Endothelial cell of umbilical vein (primary cell): ENCODE measurements around the gene DYNC2H1. TPM values are rescaled to one million over a fixed set of nuclear protein-coding genes. Genes with fewer than 3 reads are reported as not detected.
A peak's percentile ranks its signal among the peaks of the same experiment; 100 is the strongest.

Source experiments
- BruUV-seq: library from RNA; stranded (reverse); fragments of 400-500 nt; replicated peaks from 2 replicates; lab custom pipeline; 2021; lab: Mats Ljungman, UMichigan
- CTCF ChIA-PET: fragments of 300-600, 350-600 bp; sonication (Branson Sonifier 250); formaldehyde crosslinking; loops from one replicate; lab custom pipeline; 2021; ENCODE audit warnings: antibody characterized with exemption, inconsistent platforms; lab: Charles Lee
- POLR2A ChIA-PET: fragments of 300-600, 350-600 bp; sonication (Branson Sonifier 250); formaldehyde crosslinking; loops from one replicate; lab custom pipeline; 2021; ENCODE audit warnings: antibody characterized with exemption, inconsistent platforms; lab: Charles Lee
- DNase-seq: peaks from one replicate; pipeline ENCODE4 v3.0.0-alpha.2; 2011; ENCODE audit warnings: low read depth, low spot score
- FAIRE-seq: peaks from 2 replicates; lab custom pipeline; 2011; peaks lifted over from hg19 to GRCh38; lab: Jason Lieb, UNC
- H2AFZ ChIP-seq: 2 replicates; pipeline ENCODE4 v1.6.0; 2012; ENCODE audit warnings: low read depth, low read length, control low read depth, inconsistent platforms
- H3K27ac ChIP-seq: 2 replicates; pipeline ENCODE4 v1.5.1; 2011; ENCODE audit warnings: low read depth, mild to moderate bottlenecking, control low read depth, low read length, moderate library complexity; ENCODE audit not compliant: insufficient read depth
- H3K27me3 ChIP-seq, 2 experiments: 2 replicates each; pipeline versions ENCODE4 v1.6.0 to v1.6.1; 2011; ENCODE audit warnings: low read length in 2 of 2, mixed read lengths in 1 of 2; ENCODE audit not compliant: control insufficient read depth in 2 of 2, insufficient read depth in 2 of 2
- H3K36me3 ChIP-seq, 2 experiments: 2 replicates in 1 of 2; 3 replicates in 1 of 2; pipeline ENCODE4 v1.5.1; 2011; ENCODE audit warnings: low read length in 2 of 2, mild to moderate bottlenecking in 1 of 2, moderate library complexity in 1 of 2; ENCODE audit not compliant: control insufficient read depth in 2 of 2, insufficient read depth in 2 of 2; ENCODE audit errors: extremely low read depth in 1 of 2
- H3K4me1 ChIP-seq: 3 replicates; pipeline ENCODE4 v1.5.1; 2011; ENCODE audit warnings: mild to moderate bottlenecking, low read length; ENCODE audit not compliant: control insufficient read depth, insufficient read depth; ENCODE audit errors: extremely low read depth
- H3K4me2 ChIP-seq: 2 replicates; pipeline ENCODE4 v1.6.1; 2011; ENCODE audit warnings: low read length, control low read depth, mixed read lengths; ENCODE audit not compliant: insufficient read depth
- H3K4me3 ChIP-seq, 3 experiments: fragments of 200-600 bp in 1 of 3; sonication (generic), shearing (Covaris generic) in 1 of 3; replicated peaks in 1 of 3; 2 replicates each; pipeline ENCODE4 v1.5.1; 2011 to 2016; ENCODE audit warnings: control low read depth in 3 of 3, low read length in 3 of 3, mild to moderate bottlenecking in 2 of 3, inconsistent platforms in 1 of 3, low read depth in 1 of 3, moderate library complexity in 1 of 3; ENCODE audit not compliant: insufficient read depth in 1 of 3
- H3K79me2 ChIP-seq: 2 replicates; pipeline ENCODE4 v1.6.0; 2012; ENCODE audit warnings: low read length, inconsistent platforms; ENCODE audit not compliant: control insufficient read depth, insufficient read depth
- H3K9ac ChIP-seq: replicated peaks from 2 replicates; pipeline ENCODE3; 2011; ENCODE audit warnings: low read length, control low read depth; ENCODE audit not compliant: insufficient read depth; ENCODE audit errors: extremely low read depth
- H3K9me1 ChIP-seq: replicated peaks from 3 replicates; pipeline ENCODE4 v1.6.0; 2011; ENCODE audit warnings: mild to moderate bottlenecking, low read length; ENCODE audit not compliant: control insufficient read depth, insufficient read depth; ENCODE audit errors: extremely low read depth
- H3K9me3 ChIP-seq: replicated peaks from 2 replicates; pipeline ENCODE4 v1.5.1; 2012; ENCODE audit warnings: low read length, inconsistent platforms; ENCODE audit not compliant: control insufficient read depth, insufficient read depth
- H4K20me1 ChIP-seq: replicated peaks from 2 replicates; pipeline ENCODE3; 2011; ENCODE audit warnings: mild to moderate bottlenecking, low read length; ENCODE audit not compliant: control insufficient read depth, insufficient read depth; ENCODE audit errors: extremely low read depth
- EZH2 ChIP-seq: IDR thresholded peaks from 2 replicates; pipeline ENCODE4 v1.6.1; 2012; ENCODE audit warnings: borderline replicate concordance, low read depth, mild to moderate bottlenecking, moderate library complexity, low read length, inconsistent platforms; ENCODE audit not compliant: severe bottlenecking
- FOS ChIP-seq: IDR thresholded peaks from 2 replicates; pipeline ENCODE4 v1.6.1; 2011; ENCODE audit warnings: mild to moderate bottlenecking, low read length, moderate library complexity, borderline replicate concordance; ENCODE audit not compliant: insufficient read depth
- GATA2 ChIP-seq: IDR thresholded peaks from 2 replicates; pipeline ENCODE4 v1.7.0; 2011; ENCODE audit warnings: low read depth, mild to moderate bottlenecking, moderate library complexity, mixed read lengths, low read length; ENCODE audit not compliant: insufficient read length, insufficient read depth
- JUN ChIP-seq: IDR thresholded peaks from 2 replicates; pipeline ENCODE4 v1.6.1; 2011; ENCODE audit warnings: borderline replicate concordance, low read depth; ENCODE audit not compliant: insufficient read length, insufficient read depth
- MYC ChIP-seq: IDR thresholded peaks from one replicate; pipeline ENCODE4 v1.6.1; 2011; ENCODE audit warnings: mild to moderate bottlenecking, low read depth, low read length
- POLR2A ChIP-seq: IDR thresholded peaks from 2 replicates; pipeline ENCODE4 v1.6.1; 2012; ENCODE audit warnings: low read depth, mild to moderate bottlenecking, control low read depth, low read length
- POLR2AphosphoS5 ChIP-seq: IDR thresholded peaks from 2 replicates; pipeline ENCODE4 v1.6.1; 2012; ENCODE audit warnings: low read depth, mild to moderate bottlenecking, control low read depth, low read length, moderate library complexity; ENCODE audit not compliant: insufficient read depth
- dilution Hi-C: fragments of 300-500 bp; cut with MboI; formaldehyde crosslinking; loops from one replicate; pipeline ENCODE4 v1.15.0; 2019; ENCODE audit warnings: low sequenced_read_pairs; ENCODE audit not compliant: extremely low pct_ligation_motif_present
- intact Hi-C: fragments of 100-400 bp; cut with micrococcal nuclease; formaldehyde crosslinking; loops from one replicate; pipeline ENCODE4 v1.10.0; 2022
- polyA plus RNA-seq, 4 experiments: library from polyadenylated mRNA; depleted of rRNA in 3 of 4; stranded (reverse) in 3 of 4; unstranded in 1 of 4; fragments of >200 nt; gene quantifications; 2 replicates each; pipeline versions ENCODE4 v1.2.1 to v1.2.3, GENCODE V29; 2011 to 2012; ENCODE audit warnings: missing spikeins in 1 of 4
- total RNA-seq: library from RNA; stranded (reverse); gene quantifications from 2 replicates; pipeline ENCODE4 v1.2.3, GENCODE V29; 2021
- TF ChIP-seq, protein P1 (sequence below): IDR thresholded peaks from 2 replicates; pipeline ENCODE4 v1.6.1; 2011; ENCODE audit not compliant: insufficient read depth, insufficient read length
- TF ChIP-seq, protein P2 (sequence below), 2 donors: IDR thresholded peaks; 1 replicate in 1 of 2; 2 replicates in 1 of 2; pipeline ENCODE4 v1.5.1; 2011; ENCODE audit warnings: low read length in 2 of 2, mild to moderate bottlenecking in 2 of 2, moderate library complexity in 2 of 2, control low read depth in 1 of 2, inconsistent platforms in 1 of 2, low read depth in 1 of 2; ENCODE audit not compliant: insufficient read depth in 1 of 2; ENCODE audit errors: extremely low read depth in 1 of 2

DYNC2H1 gene
- total and polyA plus RNA-seq, 2 donors (not counting 3 experiments of a cell fraction or from before 2014, with no cell fraction given): 1.9 to 4.2 TPM

DNA sequence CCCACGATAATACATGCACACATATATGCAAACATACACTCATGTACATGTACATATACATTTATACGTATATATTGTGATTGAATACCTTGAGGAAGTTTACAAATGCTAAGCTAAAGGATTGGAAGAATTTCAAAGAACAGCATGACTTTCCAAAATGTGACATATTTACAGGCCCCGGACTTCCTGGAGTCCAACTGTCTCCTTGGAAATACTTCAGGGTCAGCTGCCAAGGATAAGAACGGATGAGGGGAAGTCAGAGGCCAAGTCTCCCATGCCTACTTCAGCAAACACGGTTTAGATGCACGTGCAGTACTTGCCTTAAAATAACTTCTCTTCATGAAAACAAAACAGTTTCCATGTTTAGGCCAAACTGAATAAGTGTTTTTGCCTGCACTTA lies 213.6 kb downstream of the DYNC2H1 start:
- no peak overlapping the region for H3K4me2 ChIP-seq
- no peaks in the 10 kb centered on the region for H4K20me1 ChIP-seq
- DNase-seq: peak; percentile 58
- intact Hi-C loops (loop anchor here (10.0 kb wide), 1 partner anchor 832 kb away; no protein-coding TSS in a partner anchor), dilution Hi-C loops (no loop called here)
- no TSS peak for BruUV-seq
- no peak overlapping the region for H3K27ac ChIP-seq
- FAIRE-seq: no peak
- no peak overlapping the region for H3K9ac ChIP-seq
- ChIA-PET CTCF (interaction anchor here (0.8 to 3.9 kb wide), 7 partner anchors 11 to 280 kb away, joined by 3 to 25 read pairs (median 4); no protein-coding TSS in a partner anchor), POLR2A (no interaction called here)
- peak overlapping the region; percentile 20 for H2AFZ ChIP-seq
- H3K79me2 ChIP-seq: no peaks in the 10 kb centered on the region
- H3K27me3 ChIP-seq: no peaks in the 10 kb centered on the region
- TF ChIP-seq MYC: no peak
- TF ChIP-seq, protein P1, sequence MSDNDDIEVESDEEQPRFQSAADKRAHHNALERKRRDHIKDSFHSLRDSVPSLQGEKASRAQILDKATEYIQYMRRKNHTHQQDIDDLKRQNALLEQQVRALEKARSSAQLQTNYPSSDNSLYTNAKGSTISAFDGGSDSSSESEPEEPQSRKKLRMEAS: no peak
- no peak for TF ChIP-seq POLR2A
- TF ChIP-seq GATA2: no peak
- no peak for TF ChIP-seq POLR2AphosphoS5
- TF ChIP-seq, protein P2, sequence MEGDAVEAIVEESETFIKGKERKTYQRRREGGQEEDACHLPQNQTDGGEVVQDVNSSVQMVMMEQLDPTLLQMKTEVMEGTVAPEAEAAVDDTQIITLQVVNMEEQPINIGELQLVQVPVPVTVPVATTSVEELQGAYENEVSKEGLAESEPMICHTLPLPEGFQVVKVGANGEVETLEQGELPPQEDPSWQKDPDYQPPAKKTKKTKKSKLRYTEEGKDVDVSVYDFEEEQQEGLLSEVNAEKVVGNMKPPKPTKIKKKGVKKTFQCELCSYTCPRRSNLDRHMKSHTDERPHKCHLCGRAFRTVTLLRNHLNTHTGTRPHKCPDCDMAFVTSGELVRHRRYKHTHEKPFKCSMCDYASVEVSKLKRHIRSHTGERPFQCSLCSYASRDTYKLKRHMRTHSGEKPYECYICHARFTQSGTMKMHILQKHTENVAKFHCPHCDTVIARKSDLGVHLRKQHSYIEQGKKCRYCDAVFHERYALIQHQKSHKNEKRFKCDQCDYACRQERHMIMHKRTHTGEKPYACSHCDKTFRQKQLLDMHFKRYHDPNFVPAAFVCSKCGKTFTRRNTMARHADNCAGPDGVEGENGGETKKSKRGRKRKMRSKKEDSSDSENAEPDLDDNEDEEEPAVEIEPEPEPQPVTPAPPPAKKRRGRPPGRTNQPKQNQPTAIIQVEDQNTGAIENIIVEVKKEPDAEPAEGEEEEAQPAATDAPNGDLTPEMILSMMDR (IDR thresholded peaks at IDR 0.05; ENCODE audit: extremely low read depth in 1 of 2, insufficient read depth in 1 of 2, low read depth in 1 of 2, low read length in 2 of 2): no peak
- TF ChIP-seq JUN: no peak
- TF ChIP-seq FOS: no peak
- no peak for TF ChIP-seq EZH2
- peaks cover 8% of the 10 kb centered on the region for H3K4me1 ChIP-seq
- no peaks in the 10 kb centered on the region for H3K36me3 ChIP-seq
- H3K9me3 ChIP-seq: no peaks in the 10 kb centered on the region
- no peaks in the 10 kb centered on the region for H3K9me1 ChIP-seq
- no peak overlapping the region for H3K4me3 ChIP-seq
